ENCODE data around the gene RHNO1. TPM values are rescaled to one million over a fixed set of nuclear protein-coding genes. Genes with fewer than 3 reads are reported as not detected.
A peak's percentile ranks its signal among the peaks of the same experiment; 100 is the strongest.

Gene RHNO1
- total RNA-seq, 6 experiments from 2014 or later = 25.4 to 47.3 (median 39.7) TPM

DNA sequence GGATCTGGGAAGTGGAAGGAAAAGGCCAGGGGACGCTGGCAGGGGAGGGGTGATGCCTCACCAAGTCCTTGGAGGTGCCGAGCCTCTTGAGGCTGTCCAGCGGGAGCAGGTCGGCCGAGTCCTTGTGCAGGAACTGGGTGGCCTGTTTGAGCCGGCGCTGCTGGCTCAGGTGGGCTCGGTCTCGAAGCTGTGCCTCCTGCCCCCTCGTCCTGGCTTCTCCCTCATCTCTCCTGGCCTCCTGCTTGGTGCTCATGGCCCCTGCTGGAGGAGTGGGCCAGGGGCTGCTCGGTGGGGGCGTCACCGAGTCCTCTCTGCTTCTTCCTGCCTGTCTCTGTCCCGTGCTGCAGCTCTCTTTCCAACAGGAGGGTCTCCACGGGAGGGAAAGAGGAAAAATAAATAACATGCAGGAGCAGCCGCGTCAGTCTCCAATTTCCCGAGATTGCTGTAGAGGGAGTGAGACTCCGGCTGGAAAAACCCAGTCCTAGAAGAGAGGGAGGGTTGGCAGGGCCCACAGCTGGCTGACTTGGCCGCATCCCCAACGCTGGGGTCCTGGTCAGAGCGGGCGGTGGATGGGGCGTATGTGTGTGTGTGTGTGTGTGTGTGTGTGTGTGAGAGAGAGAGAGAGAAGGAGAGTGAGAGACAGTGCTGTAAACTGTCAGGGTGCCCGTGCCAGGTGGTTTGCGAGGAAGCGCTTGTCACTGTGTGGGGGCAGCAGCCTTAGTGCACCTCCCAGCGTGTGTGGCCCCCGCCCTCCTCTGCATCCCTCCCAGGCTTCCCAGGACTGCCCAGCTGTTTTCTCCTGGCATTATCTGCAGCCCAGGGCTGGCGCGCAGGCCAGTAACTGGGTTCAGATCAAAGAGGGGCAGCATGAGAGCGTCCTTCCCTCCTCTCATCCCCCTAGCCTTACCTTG lies 42.2 kb upstream of the RHNO1 start, which contains the start of gene NRIP2:
NRIP2 (minus strand) TSS at position 455 of the 911 bp plus-strand sequence; CDS start at position 403, 52 bp downstream.
- TF ChIP-seq, protein P1, sequence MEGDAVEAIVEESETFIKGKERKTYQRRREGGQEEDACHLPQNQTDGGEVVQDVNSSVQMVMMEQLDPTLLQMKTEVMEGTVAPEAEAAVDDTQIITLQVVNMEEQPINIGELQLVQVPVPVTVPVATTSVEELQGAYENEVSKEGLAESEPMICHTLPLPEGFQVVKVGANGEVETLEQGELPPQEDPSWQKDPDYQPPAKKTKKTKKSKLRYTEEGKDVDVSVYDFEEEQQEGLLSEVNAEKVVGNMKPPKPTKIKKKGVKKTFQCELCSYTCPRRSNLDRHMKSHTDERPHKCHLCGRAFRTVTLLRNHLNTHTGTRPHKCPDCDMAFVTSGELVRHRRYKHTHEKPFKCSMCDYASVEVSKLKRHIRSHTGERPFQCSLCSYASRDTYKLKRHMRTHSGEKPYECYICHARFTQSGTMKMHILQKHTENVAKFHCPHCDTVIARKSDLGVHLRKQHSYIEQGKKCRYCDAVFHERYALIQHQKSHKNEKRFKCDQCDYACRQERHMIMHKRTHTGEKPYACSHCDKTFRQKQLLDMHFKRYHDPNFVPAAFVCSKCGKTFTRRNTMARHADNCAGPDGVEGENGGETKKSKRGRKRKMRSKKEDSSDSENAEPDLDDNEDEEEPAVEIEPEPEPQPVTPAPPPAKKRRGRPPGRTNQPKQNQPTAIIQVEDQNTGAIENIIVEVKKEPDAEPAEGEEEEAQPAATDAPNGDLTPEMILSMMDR (IDR thresholded peaks at IDR 0.05) = no peak
- Mint-ChIP-seq H3K27me3 (ENCODE audit: insufficient read depth) (peaks cover 10% of the 10 kb centered on the region), H3K36me3 (ENCODE audit: low read depth) (peaks cover 5% of the 10 kb centered on the region; the same call in 1 of the 2 replicates), H3K4me1 (ENCODE audit: low read depth) (peaks cover 12% of the 10 kb centered on the region; the same call in 1 of the 2 replicates), H3K27ac (no peak within 1 kb of the TSS), H3K9me3 (no peaks in the 10 kb centered on the region), H3K4me3 (peak within 1 kb of the TSS; percentile 62)
- no peak for DNase-seq

DNA sequence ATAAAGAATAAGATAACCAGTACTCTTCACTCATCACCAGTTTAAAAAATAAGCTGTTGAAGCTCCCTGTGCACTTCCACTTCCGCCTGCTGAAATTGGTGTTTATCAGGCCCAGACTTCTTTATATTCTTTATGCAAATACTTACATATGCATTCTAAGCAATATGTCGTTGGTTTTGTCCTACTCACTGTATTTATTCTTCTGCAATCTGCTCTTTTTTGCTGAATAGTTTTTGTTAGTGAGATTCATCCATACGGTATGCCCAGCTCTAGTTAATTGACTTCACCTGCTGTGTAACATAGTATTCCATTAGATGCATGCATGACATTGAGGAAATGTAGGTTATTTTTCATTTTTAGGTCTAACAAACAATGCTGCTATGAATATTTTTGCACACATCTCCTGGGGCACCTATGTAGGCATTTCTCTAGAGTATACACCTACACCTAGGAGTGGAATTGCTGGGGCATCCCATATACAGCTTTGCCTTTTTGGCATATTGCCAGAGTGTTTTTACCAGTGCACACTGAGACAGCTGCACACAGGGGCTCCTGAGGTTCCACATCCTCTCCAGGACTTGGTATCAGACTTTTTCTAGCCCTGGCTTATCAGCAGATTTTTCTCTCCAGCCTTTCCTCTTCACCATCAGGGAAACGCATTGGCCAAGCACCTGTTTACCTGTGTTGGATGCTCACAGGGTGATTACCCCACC lies 41.2 kb upstream of the RHNO1 start:
- no peaks in the 10 kb centered on the region for H3K9me3 Mint-ChIP-seq
- H3K36me3 Mint-ChIP-seq (ENCODE audit: low read depth) = peaks cover 5% of the 10 kb centered on the region; the same call in 1 of the 2 replicates
- H3K4me1 Mint-ChIP-seq (ENCODE audit: low read depth) = peaks cover 12% of the 10 kb centered on the region; the same call in 1 of the 2 replicates
- no peak overlapping the region for H3K4me3 Mint-ChIP-seq
- H3K27me3 Mint-ChIP-seq (ENCODE audit: insufficient read depth) = peaks cover 9% of the 10 kb centered on the region
- no peak overlapping the region for H3K27ac Mint-ChIP-seq
- TF ChIP-seq, protein P1 (IDR thresholded peaks at IDR 0.05) = no peak
- DNase-seq = no peak

DNA sequence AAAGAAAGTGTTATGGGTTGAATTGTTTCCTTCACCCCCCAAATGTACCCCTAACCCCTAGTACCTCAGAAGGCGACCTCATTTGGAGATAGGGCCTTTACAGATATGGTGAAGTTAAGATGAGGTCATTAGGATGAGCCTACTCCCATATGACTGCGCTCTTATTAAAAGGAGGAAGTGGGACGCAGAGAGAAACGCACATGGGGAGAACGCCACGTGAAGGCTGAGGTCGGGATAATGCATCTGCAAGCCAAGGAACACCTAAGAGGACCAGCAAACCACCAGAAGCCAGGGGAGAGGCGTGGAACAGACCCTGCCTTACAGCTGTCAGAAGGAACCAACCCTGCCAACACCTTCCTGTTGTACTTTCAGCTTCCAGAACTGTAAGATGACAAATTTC lies 40.4 kb upstream of the RHNO1 start:
- TF ChIP-seq, protein P1 (IDR thresholded peaks at IDR 0.05) = no peak
- no peak for DNase-seq
- H3K27ac Mint-ChIP-seq = no peak overlapping the region
- peaks cover 4% of the 10 kb centered on the region; the same call in 1 of the 2 replicates for H3K36me3 Mint-ChIP-seq (ENCODE audit: low read depth)
- H3K27me3 Mint-ChIP-seq (ENCODE audit: insufficient read depth) = peaks cover 8% of the 10 kb centered on the region
- no peaks in the 10 kb centered on the region for H3K9me3 Mint-ChIP-seq
- no peak overlapping the region for H3K4me3 Mint-ChIP-seq
- H3K4me1 Mint-ChIP-seq (ENCODE audit: low read depth) = peaks cover 12% of the 10 kb centered on the region; the same call in 1 of the 2 replicates

DNA sequence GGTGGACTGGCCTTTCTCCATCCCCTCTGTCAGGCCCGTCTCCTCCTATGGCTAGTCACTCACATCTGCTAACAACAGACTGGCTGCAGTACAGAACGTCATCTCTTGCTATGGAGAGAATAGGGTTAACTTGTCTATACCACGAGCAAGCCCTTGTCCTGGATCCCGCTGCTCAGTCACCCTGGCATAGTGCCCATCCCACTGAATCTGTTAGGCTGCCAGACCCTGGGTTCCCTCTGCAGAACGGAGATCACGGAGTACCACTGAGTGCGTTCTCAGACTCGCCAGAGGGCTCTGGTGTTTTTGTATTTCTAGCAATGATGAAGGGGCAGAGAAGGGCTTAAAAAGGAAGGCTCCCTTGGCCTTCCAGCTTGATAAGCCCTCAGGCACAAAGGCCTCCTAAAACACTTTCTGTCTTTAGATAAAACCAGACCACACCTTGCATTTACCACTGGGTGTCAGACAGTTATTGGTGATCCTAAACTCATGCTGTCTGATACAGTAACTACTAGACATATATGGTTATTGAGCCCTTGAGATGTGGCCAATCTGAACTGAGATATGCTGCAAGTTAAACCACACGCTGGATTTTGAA lies 35.9 kb upstream of the RHNO1 start:
- Mint-ChIP-seq H3K9me3 (no peaks in the 10 kb centered on the region), H3K36me3 (ENCODE audit: low read depth) (0 out of 2 replicates have a peak, but pooled peaks cover 4% of the 10 kb centered on the region), H3K4me1 (ENCODE audit: low read depth) (peaks cover 14% of the 10 kb centered on the region), H3K4me3 (no peak overlapping the region), H3K27me3 (ENCODE audit: insufficient read depth) (no peaks in the 10 kb centered on the region), H3K27ac (no peak overlapping the region)
- DNase-seq = no peak
- TF ChIP-seq, protein P1 (IDR thresholded peaks at IDR 0.05) = no peak

DNA sequence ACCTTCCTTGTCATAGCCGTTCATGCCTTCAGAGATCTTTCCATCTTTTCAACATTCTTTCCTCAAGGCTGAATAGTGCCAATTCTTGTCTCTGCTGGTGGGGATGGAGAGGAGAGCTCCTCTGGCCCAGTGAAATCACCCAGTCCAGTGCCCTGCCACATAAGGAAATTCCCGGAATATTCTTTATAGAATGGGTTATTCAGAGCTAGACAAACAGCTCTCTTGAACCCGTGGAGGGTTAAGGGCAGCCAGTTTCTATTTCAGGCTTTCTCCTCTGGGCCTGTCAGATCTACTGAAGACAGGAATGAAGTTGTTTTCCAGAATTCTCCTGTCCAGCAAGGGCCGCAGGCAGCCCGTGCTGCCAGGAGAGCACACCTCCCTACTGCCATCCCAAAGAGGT lies 34.1 kb upstream of the RHNO1 start:
- Mint-ChIP-seq H3K4me1 (ENCODE audit: low read depth) (peaks cover 14% of the 10 kb centered on the region), H3K27ac (no peak overlapping the region), H3K9me3 (no peaks in the 10 kb centered on the region), H3K4me3 (no peak overlapping the region), H3K36me3 (ENCODE audit: low read depth) (0 out of 2 replicates have a peak, but pooled peaks cover 4% of the 10 kb centered on the region), H3K27me3 (ENCODE audit: insufficient read depth) (no peaks in the 10 kb centered on the region; the same call in 1 of the 2 replicates)
- DNase-seq = no peak
- TF ChIP-seq, protein P1 (IDR thresholded peaks at IDR 0.05) = no peak

All from HFFc6 (cell line).